Lung (tissue), 12 donors: ENCODE measurements around the gene RNASE2. TPM values are rescaled to one million over a fixed set of nuclear protein-coding genes. Genes with fewer than 3 reads are reported as not detected.
"Not testable (repeated sequence)": the region's sequence is repeated elsewhere in the genome, so short reads cannot be mapped to it uniquely, and the experiment has no call there.

Experiments used
- ATAC-seq: fragments of 200-7000 bp; cut with Tn5 transposase; one replicate; pipeline ENCODE4 v1.9.1; 2020; ENCODE audit warnings: moderate number of reproducible peaks; ENCODE audit not compliant: insufficient read depth, low FRiP score
- DNase-seq, 3 donors: peaks; one replicate each; pipeline ENCODE4 v3.0.0-alpha.2; 2013 to 2017
- H3K27ac ChIP-seq, 2 donors: one replicate each; pipeline ENCODE4 v1.5.1; 2013; ENCODE audit warnings: mild to moderate bottlenecking in 2 of 2, moderate library complexity in 2 of 2, control low read depth in 1 of 2, inconsistent platforms in 1 of 2, low read depth in 1 of 2, low read length in 1 of 2
- H3K27me3 ChIP-seq, 3 donors: one replicate each; pipeline ENCODE4 v1.5.1; 2013; ENCODE audit warnings: low read length in 2 of 3; ENCODE audit not compliant: control insufficient read depth in 3 of 3, insufficient read depth in 3 of 3
- H3K36me3 ChIP-seq, 4 donors: one replicate each; pipeline ENCODE4 v1.5.1; 2013; ENCODE audit warnings: low read length in 4 of 4, mild to moderate bottlenecking in 1 of 4, moderate library complexity in 1 of 4; ENCODE audit not compliant: control insufficient read depth in 4 of 4, insufficient read depth in 4 of 4
- H3K4me1 ChIP-seq, 5 donors: one replicate each; pipeline ENCODE4 v1.5.1; 2013; ENCODE audit warnings: low read length in 5 of 5, mild to moderate bottlenecking in 2 of 5, moderate library complexity in 1 of 5; ENCODE audit not compliant: control insufficient read depth in 5 of 5, insufficient read depth in 5 of 5
- H3K4me3 ChIP-seq: one replicate; pipeline ENCODE4 v1.5.1; 2013; ENCODE audit warnings: mild to moderate bottlenecking, control low read depth, moderate library complexity
- H3K9ac ChIP-seq, 2 donors: one replicate each; pipeline ENCODE4 v1.5.1; 2013; ENCODE audit warnings: low read length in 2 of 2, control low read depth in 1 of 2; ENCODE audit not compliant: insufficient read depth in 1 of 2
- H3K9me3 ChIP-seq, 4 donors: one replicate each; pipeline ENCODE4 v1.5.1; 2013; ENCODE audit warnings: low read length in 3 of 4, mild to moderate bottlenecking in 1 of 4, moderate library complexity in 1 of 4; ENCODE audit not compliant: control insufficient read depth in 4 of 4, insufficient read depth in 3 of 4
- WGBS, 2 donors: extraction: QIAGEN DNeasy Blood & Tissue Kit; methylation state at CpG; one replicate each; pipeline ENCODE4 v1.1.7; 2013; 5-methylcytosine and 5-hydroxymethylcytosine counted together
- polyA plus RNA-seq, 2 donors: library from polyadenylated mRNA; stranded (reverse); fragments of 200-250 nt; gene quantifications; one replicate each; pipeline ENCODE4 v1.2.1, GENCODE V29; 2013
- total RNA-seq, 2 donors: library from RNA; depleted of rRNA in 1 of 2; stranded (reverse); fragments of >200 nt in 1 of 2; gene quantifications; one replicate each; pipeline ENCODE4 v1.2.1, GENCODE V29; 2014 to 2021
- TF ChIP-seq, protein P1 (sequence below): IDR thresholded peaks from 2 replicates; pipeline ENCODE4 v1.5.1; 2012; ENCODE audit warnings: mild to moderate bottlenecking; ENCODE audit errors: control extremely low read depth, extremely low read depth
- donor health status: control.
- donor health status: control.
- donor health status: Bipolar disorder and iron deficiency.
- donor health status: healthy.
- donor health status: DM: yes; HTN: yes; CAD: no.

Gene RNASE2
- total and polyA plus RNA-seq, 4 donors: 2.4 to 65.0 (median 8.3) TPM

DNA sequence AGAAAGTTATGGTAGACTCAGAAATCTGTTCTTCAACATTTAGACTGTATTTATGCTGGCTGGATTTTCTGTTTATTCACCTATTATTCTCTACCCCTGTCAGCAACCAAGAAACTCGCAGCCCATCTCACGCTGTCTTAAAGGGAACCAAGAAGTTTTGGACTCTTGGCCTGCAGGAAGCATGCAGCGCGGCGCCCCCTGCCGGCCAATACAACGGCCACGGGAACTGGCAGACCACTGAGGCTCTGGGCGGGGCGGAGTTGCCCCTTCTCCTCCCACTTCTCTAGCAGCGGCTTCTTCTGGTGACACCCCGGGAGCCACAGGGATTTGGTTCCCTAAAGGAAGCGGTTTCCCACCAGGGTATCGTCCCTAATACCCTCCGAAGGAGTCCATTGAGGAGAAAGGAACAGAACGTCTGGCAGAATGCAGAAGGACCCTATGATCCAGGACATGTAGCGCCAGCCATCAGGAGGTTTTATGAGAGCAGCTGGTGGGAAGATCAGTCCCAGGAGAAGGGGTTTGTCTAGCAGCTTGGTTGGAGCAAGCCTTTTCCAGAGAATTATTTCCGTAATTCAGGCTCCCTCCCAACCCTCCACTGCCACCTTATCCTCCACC is 21.0 kb upstream of the RNASE2 start:
- Histone ChIP-seq H3K27ac (no peak overlapping the region), H3K9ac (no peak overlapping the region), H3K4me3 (no peak overlapping the region), H3K4me1 (peaks cover 0 to 1% (median 0%) of the 10 kb centered on the region in 5 donors), H3K36me3 (no peaks in the 10 kb centered on the region), H3K27me3 (no peaks in the 10 kb centered on the region), H3K9me3 (peaks cover 0 to 4% (median 0%) of the 10 kb centered on the region in 4 donors)
- ATAC-seq: no peak
- WGBS, 2 donors: 38 to 49% methylated on average over 16 to 18 of the region's 18 CpGs
- no peak for DNase-seq
- TF ChIP-seq, protein P1, sequence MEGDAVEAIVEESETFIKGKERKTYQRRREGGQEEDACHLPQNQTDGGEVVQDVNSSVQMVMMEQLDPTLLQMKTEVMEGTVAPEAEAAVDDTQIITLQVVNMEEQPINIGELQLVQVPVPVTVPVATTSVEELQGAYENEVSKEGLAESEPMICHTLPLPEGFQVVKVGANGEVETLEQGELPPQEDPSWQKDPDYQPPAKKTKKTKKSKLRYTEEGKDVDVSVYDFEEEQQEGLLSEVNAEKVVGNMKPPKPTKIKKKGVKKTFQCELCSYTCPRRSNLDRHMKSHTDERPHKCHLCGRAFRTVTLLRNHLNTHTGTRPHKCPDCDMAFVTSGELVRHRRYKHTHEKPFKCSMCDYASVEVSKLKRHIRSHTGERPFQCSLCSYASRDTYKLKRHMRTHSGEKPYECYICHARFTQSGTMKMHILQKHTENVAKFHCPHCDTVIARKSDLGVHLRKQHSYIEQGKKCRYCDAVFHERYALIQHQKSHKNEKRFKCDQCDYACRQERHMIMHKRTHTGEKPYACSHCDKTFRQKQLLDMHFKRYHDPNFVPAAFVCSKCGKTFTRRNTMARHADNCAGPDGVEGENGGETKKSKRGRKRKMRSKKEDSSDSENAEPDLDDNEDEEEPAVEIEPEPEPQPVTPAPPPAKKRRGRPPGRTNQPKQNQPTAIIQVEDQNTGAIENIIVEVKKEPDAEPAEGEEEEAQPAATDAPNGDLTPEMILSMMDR: no peak

DNA sequence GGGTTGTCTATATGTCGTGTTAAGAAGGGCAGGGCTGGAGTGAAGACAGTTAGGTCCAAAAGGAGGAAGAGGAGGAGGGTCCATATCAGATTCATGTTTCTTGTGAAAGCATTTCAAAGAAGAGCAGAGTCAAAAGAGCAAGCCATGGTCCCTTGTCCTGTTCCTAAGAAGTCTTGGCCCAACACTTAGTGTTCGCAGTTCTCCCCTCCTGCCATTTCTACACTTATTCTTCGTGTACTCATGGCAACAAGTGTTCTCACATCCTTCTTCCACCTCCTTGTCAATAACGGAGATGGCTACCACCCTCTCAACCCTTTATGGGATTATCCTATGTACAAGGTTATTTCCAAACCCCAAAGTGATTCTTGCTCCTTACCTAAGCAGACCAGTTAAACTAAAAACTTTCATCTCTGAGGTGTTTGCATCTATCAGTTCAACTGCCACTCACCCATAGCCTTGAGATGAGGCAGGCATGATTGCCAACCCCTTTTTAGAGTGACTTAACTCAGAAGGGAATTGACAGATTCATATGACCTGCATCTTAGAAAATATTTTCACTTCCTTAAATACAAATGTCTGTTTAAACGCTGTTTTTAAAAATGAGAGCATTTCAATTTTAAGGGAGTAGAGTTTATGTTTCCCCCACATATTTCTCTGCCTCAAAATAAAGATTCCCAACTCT is 19.8 kb upstream of the RNASE2 start:
- ATAC-seq: no peak
- TF ChIP-seq, protein P1: no peak
- peaks cover 0 to 4% (median 0%) of the 10 kb centered on the region in 4 donors for H3K9me3 ChIP-seq
- no peak overlapping the region for H3K27ac ChIP-seq
- peaks cover 0 to 1% (median 0%) of the 10 kb centered on the region in 5 donors for H3K4me1 ChIP-seq
- WGBS, 2 donors: 77 to 78% methylated on average over 5 of the region's 5 CpGs
- no peaks in the 10 kb centered on the region for H3K36me3 ChIP-seq
- no peak overlapping the region for H3K4me3 ChIP-seq
- no peak for DNase-seq
- no peak overlapping the region for H3K9ac ChIP-seq
- H3K27me3 ChIP-seq: no peaks in the 10 kb centered on the region

DNA sequence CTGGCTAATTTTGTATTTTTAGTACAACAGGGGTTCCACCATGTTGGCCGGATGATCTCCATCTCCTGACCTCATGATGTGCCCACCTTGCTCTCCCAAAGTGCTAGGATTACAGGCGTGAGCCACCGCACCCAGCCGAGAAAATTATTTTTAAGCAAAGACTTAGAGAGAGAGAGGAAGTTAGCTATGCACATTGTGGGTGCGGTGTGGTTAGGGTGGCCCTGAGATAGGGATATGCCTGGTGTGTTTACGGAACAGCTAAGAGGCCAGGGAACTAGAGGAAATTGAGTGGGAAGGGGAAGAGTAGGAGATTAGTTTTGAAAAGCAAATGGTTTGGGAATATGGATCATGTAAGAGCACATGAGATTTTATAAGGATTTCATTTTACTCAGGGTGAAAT is 10.1 kb upstream of the RNASE2 start:
- not testable (repeated sequence) for H3K27ac ChIP-seq, H3K9ac ChIP-seq, H3K27me3 ChIP-seq, H3K36me3 ChIP-seq, DNase-seq, H3K4me1 ChIP-seq, H3K9me3 ChIP-seq, H3K4me3 ChIP-seq
- ATAC-seq: peak; percentile 41
- 37 to 52% methylated on average over 6 of the region's 6 CpGs for WGBS, 2 donors

DNA sequence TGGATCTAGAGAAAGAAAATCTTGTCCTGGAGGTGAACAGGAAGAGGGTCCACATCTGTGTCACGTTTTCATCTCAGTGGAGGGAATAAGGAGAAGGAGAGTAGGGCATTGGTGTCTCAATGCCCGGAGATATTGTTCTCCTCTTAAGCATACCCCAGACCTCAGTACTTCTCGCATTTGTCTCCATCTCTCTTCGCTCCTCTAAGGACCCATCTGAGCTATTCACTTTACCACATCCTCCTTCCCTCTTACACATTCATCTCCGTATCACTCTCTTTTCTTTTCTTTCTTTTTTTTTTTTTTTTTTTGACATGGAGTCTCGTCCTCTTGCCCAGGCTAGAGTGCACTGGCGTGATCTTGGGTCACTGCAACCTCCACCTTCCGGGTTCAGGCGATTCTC is 8.6 kb upstream of the RNASE2 start:
- H3K36me3 ChIP-seq, H3K4me1 ChIP-seq, H3K4me3 ChIP-seq, H3K27ac ChIP-seq, H3K27me3 ChIP-seq, DNase-seq, ATAC-seq, H3K9ac ChIP-seq, H3K9me3 ChIP-seq: not testable (repeated sequence)
- WGBS, 2 donors: 89 to 93% methylated on average over 2 to 4 of the region's 9 CpGs

DNA sequence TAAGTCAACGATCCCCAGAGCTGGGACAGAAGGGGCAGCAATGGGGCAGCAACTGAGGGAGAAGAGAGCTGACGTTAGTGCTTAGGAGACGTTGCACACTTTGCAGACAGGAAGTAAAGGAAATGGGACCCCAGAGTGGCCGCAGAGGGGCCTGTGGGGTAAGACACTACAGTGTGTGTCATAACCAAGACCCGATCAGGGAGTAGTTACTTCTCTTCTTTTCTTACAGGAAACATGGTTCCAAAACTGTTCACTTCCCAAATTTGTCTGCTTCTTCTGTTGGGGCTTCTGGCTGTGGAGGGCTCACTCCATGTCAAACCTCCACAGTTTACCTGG is 219 bp downstream of the RNASE2 start:
- H3K4me1 ChIP-seq, H3K27me3 ChIP-seq, ATAC-seq, H3K4me3 ChIP-seq, H3K9ac ChIP-seq, H3K36me3 ChIP-seq, DNase-seq, H3K27ac ChIP-seq, H3K9me3 ChIP-seq: not testable (repeated sequence)
- 16 to 32% methylated on average over 5 of the region's 5 CpGs for WGBS, 2 donors
